ENCODE results near the gene GALR1.

The GALR1 gene

DNA sequence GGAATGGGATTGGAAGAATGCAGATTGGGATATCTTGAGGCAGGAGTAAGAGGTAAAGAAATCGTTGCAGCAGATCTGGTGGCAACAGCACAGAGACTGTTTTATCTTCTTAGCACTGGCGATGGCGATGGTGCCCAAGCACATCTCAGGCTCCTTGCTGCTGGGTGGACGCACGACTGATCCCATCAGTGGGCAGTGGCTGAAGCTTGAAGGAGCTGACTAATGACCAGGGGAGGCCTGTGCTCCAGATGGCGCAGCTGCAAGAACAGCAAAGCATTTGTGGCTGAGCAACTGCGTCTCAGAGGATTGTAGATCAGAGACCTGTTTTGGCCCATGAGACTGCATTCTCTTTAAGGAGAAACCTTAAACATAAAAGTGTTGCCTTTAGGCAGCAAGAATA lies 54.6 kb downstream of the GALR1 start:
- TF ChIP-seq, protein P1, sequence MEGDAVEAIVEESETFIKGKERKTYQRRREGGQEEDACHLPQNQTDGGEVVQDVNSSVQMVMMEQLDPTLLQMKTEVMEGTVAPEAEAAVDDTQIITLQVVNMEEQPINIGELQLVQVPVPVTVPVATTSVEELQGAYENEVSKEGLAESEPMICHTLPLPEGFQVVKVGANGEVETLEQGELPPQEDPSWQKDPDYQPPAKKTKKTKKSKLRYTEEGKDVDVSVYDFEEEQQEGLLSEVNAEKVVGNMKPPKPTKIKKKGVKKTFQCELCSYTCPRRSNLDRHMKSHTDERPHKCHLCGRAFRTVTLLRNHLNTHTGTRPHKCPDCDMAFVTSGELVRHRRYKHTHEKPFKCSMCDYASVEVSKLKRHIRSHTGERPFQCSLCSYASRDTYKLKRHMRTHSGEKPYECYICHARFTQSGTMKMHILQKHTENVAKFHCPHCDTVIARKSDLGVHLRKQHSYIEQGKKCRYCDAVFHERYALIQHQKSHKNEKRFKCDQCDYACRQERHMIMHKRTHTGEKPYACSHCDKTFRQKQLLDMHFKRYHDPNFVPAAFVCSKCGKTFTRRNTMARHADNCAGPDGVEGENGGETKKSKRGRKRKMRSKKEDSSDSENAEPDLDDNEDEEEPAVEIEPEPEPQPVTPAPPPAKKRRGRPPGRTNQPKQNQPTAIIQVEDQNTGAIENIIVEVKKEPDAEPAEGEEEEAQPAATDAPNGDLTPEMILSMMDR (IDR thresholded peaks at IDR 0.05; ENCODE audit: low read depth, low read length) = no peak
- DNase-seq (ENCODE audit: extremely low read depth, low read depth) = no peak

DNA sequence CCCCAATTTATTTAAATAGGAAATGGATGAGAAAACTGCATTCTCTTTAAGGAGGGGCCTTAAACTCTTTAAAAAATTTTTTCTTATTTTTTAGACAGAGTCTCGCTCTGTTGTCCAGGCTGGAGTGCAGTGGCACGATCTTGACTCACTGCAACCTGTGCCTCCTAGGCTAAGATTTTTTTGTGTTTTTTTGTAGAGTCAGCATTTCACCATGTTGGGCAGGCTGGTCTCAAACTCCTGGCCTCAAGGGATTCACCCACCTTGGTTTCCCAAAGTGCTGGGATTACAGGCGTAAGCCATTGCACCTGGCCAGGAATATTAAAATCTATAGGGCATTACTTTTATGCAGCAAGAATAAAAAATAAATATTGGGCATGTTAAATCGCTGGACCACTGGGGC lies 56.0 kb downstream of the GALR1 start:
- TF ChIP-seq, protein P1 (IDR thresholded peaks at IDR 0.05; ENCODE audit: low read depth, low read length) = no peak
- no peak for DNase-seq (ENCODE audit: extremely low read depth, low read depth)

- DNase-seq (ENCODE audit: extremely low read depth, low read depth) = no peak
- TF ChIP-seq, protein P1 (IDR thresholded peaks at IDR 0.05; ENCODE audit: low read depth, low read length) = no peak
These were observed 58.6 kb downstream of the GALR1 start for GRCh38 chr18:77308216-77308615.

GRCh38 chr18:77314511-77314910 lies 64.9 kb downstream of the GALR1 start:
- no peak for DNase-seq (ENCODE audit: extremely low read depth, low read depth)
- TF ChIP-seq, protein P1 (IDR thresholded peaks at IDR 0.05; ENCODE audit: low read depth, low read length) = no peak

- DNase-seq (ENCODE audit: extremely low read depth, low read depth) = no peak
- TF ChIP-seq, protein P1 (IDR thresholded peaks at IDR 0.05; ENCODE audit: low read depth, low read length) = no peak
These were observed 65.3 kb downstream of the GALR1 start for GRCh38 chr18:77314952-77315351.

GRCh38 chr18:77316008-77316407 lies 66.4 kb downstream of the GALR1 start:
- DNase-seq (ENCODE audit: extremely low read depth, low read depth) = no peak
- TF ChIP-seq, protein P1 (IDR thresholded peaks at IDR 0.05; ENCODE audit: low read depth, low read length) = no peak

DNA sequence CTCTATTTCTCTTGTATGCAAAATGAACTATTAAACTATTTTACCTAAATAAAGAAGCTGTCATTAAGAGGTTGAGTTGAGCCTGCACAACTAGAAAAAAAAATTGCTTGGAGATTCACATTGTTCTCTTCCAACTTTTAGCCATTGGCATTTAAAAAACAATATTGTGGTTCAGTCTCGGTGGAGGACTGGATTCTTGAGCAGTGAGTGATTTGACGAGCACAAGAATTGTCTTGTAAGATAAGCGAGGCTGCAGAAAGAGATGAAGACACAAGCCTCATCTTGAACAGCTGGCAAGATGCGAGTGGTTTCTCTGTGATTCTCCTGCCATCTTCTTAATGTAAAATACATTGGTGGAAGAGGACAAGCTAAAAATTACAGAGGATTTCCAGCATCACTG lies 67.0 kb downstream of the GALR1 start:
- TF ChIP-seq, protein P1 (IDR thresholded peaks at IDR 0.05; ENCODE audit: low read depth, low read length) = no peak
- no peak for DNase-seq (ENCODE audit: extremely low read depth, low read depth)

Measured in AG09319 (cell line).